Thyroid gland (tissue), 4 donors: Measurements from ENCODE around the gene WDR90.

Experiments
- CTCF ChIP-seq, 6 experiments: fragments of 200-600 bp in 3 of 6; fragments of 450-650 bp in 3 of 6; sonication (generic) in 3 of 6; IDR thresholded peaks; one replicate each; pipeline ENCODE4 v1.5.1; 2016 to 2019; ENCODE audit warnings: antibody characterized with exemption in 6 of 6, mild to moderate bottlenecking in 2 of 6, inconsistent platforms in 1 of 6, moderate library complexity in 1 of 6
- POLR2A ChIP-seq, 2 donors: fragments of 450-650 bp; IDR thresholded peaks; one replicate each; pipeline ENCODE4 v1.6.1; 2017; ENCODE audit warnings: antibody characterized with exemption in 2 of 2, mild to moderate bottlenecking in 2 of 2, moderate library complexity in 1 of 2

- TF ChIP-seq CTCF (IDR thresholded peaks at IDR 0.05) (no peak), POLR2A (IDR thresholded peaks at IDR 0.05) (no peak)
These were observed 58.9 kb downstream of the WDR90 start for GRCh38 chr16:708019-708418.
